Large intestine (tissue), 12 donors: ENCODE results near the gene SPDYE17. TPM values are rescaled to one million over a fixed set of nuclear protein-coding genes. Genes with fewer than 3 reads are reported as not detected.
A peak's percentile ranks its signal among the peaks of the same experiment; 100 is the strongest.
"Not testable (repeated sequence)": the region's sequence is repeated elsewhere in the genome, so short reads cannot be mapped to it uniquely, and the experiment has no call there.

Experiments
- DNase-seq, 2 donors: peaks; one replicate each; pipeline versions ENCODE4 v3.0.0 to v3.0.0-alpha.2; 2013
- H3K27ac ChIP-seq: one replicate; pipeline ENCODE4 v1.5.1; 2013; ENCODE audit warnings: low read length
- H3K27me3 ChIP-seq: 2 replicates; pipeline ENCODE4 v1.6.1; 2013; ENCODE audit warnings: low read length; ENCODE audit not compliant: control insufficient read depth, insufficient read depth
- H3K36me3 ChIP-seq: 2 replicates; pipeline ENCODE4 v1.6.1; 2013; ENCODE audit warnings: low read length; ENCODE audit not compliant: control insufficient read depth, insufficient read depth
- H3K4me1 ChIP-seq: one replicate; pipeline ENCODE4 v1.6.1; 2013; ENCODE audit warnings: low read length; ENCODE audit not compliant: control insufficient read depth, insufficient read depth
- H3K4me3 ChIP-seq: one replicate; pipeline ENCODE4 v1.5.1; 2013; ENCODE audit warnings: low read length
- H3K9me3 ChIP-seq: one replicate; pipeline ENCODE4 v1.6.1; 2013; ENCODE audit warnings: mild to moderate bottlenecking, low read depth, low read length, moderate library complexity; ENCODE audit not compliant: control insufficient read depth
- WGBS: methylation state at CpG from one replicate; pipeline ENCODE4 v1.1.5; 2013; ENCODE audit warnings: low lambda C conversion rate; ENCODE audit not compliant: insufficient coverage; 5-methylcytosine and 5-hydroxymethylcytosine counted together
- long read RNA-seq, 11 donors: transcript quantifications; one replicate each; lab custom pipeline, GENCODE V29; 2026
- polyA plus RNA-seq: library from polyadenylated mRNA; unstranded; fragments of 120-200 nt; gene quantifications from one replicate; pipeline ENCODE4 v1.2.1, GENCODE V29; 2013

SPDYE17 gene
- not detected for polyA plus RNA-seq
- long read RNA-seq, donor 1, result 0 reads
- long read RNA-seq, donor 2, result 0 reads
- long read RNA-seq, donor 3, result 0 reads
- long read RNA-seq, donor 4, result 0 reads
- long read RNA-seq, donor 5, result 0 reads
- long read RNA-seq, donor 6, result 0 reads
- long read RNA-seq, donor 7, result 0 reads
- long read RNA-seq, donor 8, result 0 reads
- long read RNA-seq, donor 9, result 0 reads
- long read RNA-seq, donor 10, result 0 reads
- long read RNA-seq, donor 11, result 0 reads

GRCh38 chr7:77032261-77032660 lies at the start of gene SPDYE17:
Gene SPDYE17, minus strand, starts transcription at chr7:77032361. Its CDS starts 1,791 bp downstream, at chr7:77030570.
- not testable (repeated sequence) for H3K9me3 ChIP-seq, H3K36me3 ChIP-seq, H3K27me3 ChIP-seq, H3K27ac ChIP-seq, DNase-seq, H3K4me3 ChIP-seq, H3K4me1 ChIP-seq
- WGBS, result no CpG with 5 or more reads among the region's 8 CpGs

GRCh38 chr7:77080236-77080635 lies 48.1 kb upstream of the SPDYE17 start:
- H3K9me3 ChIP-seq, H3K4me1 ChIP-seq, H3K4me3 ChIP-seq, H3K27me3 ChIP-seq, DNase-seq, H3K27ac ChIP-seq, H3K36me3 ChIP-seq: not testable (repeated sequence)
- WGBS, result no CpG with 5 or more reads among the region's 2 CpGs

GRCh38 chr7:77079624-77080023 lies 47.5 kb upstream of the SPDYE17 start:
- no CpG with 5 or more reads among the region's 5 CpGs for WGBS
- not testable (repeated sequence) for H3K4me1 ChIP-seq, H3K4me3 ChIP-seq, DNase-seq, H3K36me3 ChIP-seq, H3K27ac ChIP-seq, H3K27me3 ChIP-seq, H3K9me3 ChIP-seq

GRCh38 chr7:77079112-77079511 lies 47.0 kb upstream of the SPDYE17 start:
- H3K36me3 ChIP-seq, DNase-seq, H3K4me3 ChIP-seq, H3K27me3 ChIP-seq, H3K27ac ChIP-seq, H3K4me1 ChIP-seq, H3K9me3 ChIP-seq: not testable (repeated sequence)

GRCh38 chr7:77077060-77077459 lies 44.9 kb upstream of the SPDYE17 start:
- not testable (repeated sequence) for H3K4me1 ChIP-seq, DNase-seq, H3K27ac ChIP-seq, H3K27me3 ChIP-seq, H3K4me3 ChIP-seq, H3K36me3 ChIP-seq, H3K9me3 ChIP-seq
- WGBS, result no CpG with 5 or more reads among the region's 5 CpGs

- not testable (repeated sequence) for H3K27ac ChIP-seq, H3K4me3 ChIP-seq, H3K9me3 ChIP-seq, DNase-seq, H3K27me3 ChIP-seq, H3K36me3 ChIP-seq, H3K4me1 ChIP-seq
- WGBS, result no CpG with 5 or more reads among the region's 6 CpGs
Measured at GRCh38 chr7:77074786-77075396, 42.7 kb upstream of the SPDYE17 start.

- DNase-seq, H3K27me3 ChIP-seq, H3K4me1 ChIP-seq, H3K27ac ChIP-seq, H3K9me3 ChIP-seq, H3K36me3 ChIP-seq, H3K4me3 ChIP-seq: not testable (repeated sequence)
- no CpG with 5 or more reads among the region's 6 CpGs for WGBS
Measured at GRCh38 chr7:77071108-77071507, 38.9 kb upstream of the SPDYE17 start.

GRCh38 chr7:77065869-77066268 lies 33.7 kb upstream of the SPDYE17 start:
- not testable (repeated sequence) for H3K36me3 ChIP-seq, H3K9me3 ChIP-seq, H3K27me3 ChIP-seq, H3K4me1 ChIP-seq, DNase-seq, H3K4me3 ChIP-seq, H3K27ac ChIP-seq
- WGBS, result no CpG with 5 or more reads among the region's 7 CpGs

- not testable (repeated sequence) for H3K4me3 ChIP-seq, H3K9me3 ChIP-seq, H3K27me3 ChIP-seq, H3K4me1 ChIP-seq, H3K36me3 ChIP-seq, DNase-seq, H3K27ac ChIP-seq
- WGBS, result no CpG with 5 or more reads among the region's 4 CpGs
Measured at GRCh38 chr7:77063732-77064131, 31.6 kb upstream of the SPDYE17 start.

GRCh38 chr7:77062557-77062956 lies 30.4 kb upstream of the SPDYE17 start, which contains the start of gene SPDYE18:
Gene SPDYE18, minus strand, starts transcription at chr7:77062558. Its CDS starts 2,046 bp downstream, at chr7:77060512.
- peak in 1 of 2 donors; percentile 1 for DNase-seq
- H3K4me1 ChIP-seq, H3K9me3 ChIP-seq, H3K36me3 ChIP-seq, H3K4me3 ChIP-seq, H3K27ac ChIP-seq, H3K27me3 ChIP-seq: not testable (repeated sequence)
- no CpG with 5 or more reads among the region's 4 CpGs for WGBS

- not testable (repeated sequence) for H3K27ac ChIP-seq, DNase-seq, H3K4me1 ChIP-seq, H3K9me3 ChIP-seq, H3K4me3 ChIP-seq, H3K27me3 ChIP-seq, H3K36me3 ChIP-seq
- no CpG with 5 or more reads among the region's 10 CpGs for WGBS
Measured at GRCh38 chr7:77026349-77026748, 5.8 kb downstream of the SPDYE17 start.
